Mesenteric fat pad (tissue), 1 donor: ENCODE data around the gene TMEM170A. TPM values are rescaled to one million over a fixed set of nuclear protein-coding genes. Genes with fewer than 3 reads are reported as not detected.
"Not testable (repeated sequence)": the region's sequence is repeated elsewhere in the genome, so short reads cannot be mapped to it uniquely, and the experiment has no call there.

Experiments
- DNase-seq: peaks from one replicate; pipeline ENCODE4 v3.0.0-alpha.2; 2020; ENCODE audit warnings: low spot score
- total RNA-seq: library from RNA; stranded (reverse); fragmentation: NEBNext Ultra II Directional; extraction: Animal tissue kit (Norgen Biotek cat#: 25700); gene quantifications from one replicate; pipeline ENCODE4 v1.2.1, GENCODE V29; 2021
- donor health status: DM: yes; HTN: yes; CAD: no.

The TMEM170A gene
- total RNA-seq, 1 donor from 2014 or later = 17.3 TPM

DNA sequence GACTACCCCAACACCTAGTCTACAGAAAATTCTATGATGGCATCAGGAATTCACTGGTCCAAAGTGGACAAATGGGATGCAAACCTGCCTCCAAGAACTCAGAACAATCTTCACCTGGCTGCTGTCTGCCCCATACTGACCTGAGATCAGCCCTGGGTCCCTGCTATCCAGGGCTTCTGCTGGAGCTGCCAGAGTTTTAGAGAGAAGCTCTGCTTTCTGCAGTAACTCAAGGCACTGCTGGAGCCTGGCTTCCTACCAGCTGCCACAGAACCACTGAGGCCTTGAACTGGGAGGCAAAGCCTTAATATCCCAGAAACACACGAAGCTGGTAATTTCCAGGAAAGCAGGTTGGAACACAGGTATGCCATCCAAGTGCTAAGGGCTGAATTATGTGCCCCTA lies 7.5 kb downstream of the TMEM170A start:
- DNase-seq = peak; percentile 20

DNA sequence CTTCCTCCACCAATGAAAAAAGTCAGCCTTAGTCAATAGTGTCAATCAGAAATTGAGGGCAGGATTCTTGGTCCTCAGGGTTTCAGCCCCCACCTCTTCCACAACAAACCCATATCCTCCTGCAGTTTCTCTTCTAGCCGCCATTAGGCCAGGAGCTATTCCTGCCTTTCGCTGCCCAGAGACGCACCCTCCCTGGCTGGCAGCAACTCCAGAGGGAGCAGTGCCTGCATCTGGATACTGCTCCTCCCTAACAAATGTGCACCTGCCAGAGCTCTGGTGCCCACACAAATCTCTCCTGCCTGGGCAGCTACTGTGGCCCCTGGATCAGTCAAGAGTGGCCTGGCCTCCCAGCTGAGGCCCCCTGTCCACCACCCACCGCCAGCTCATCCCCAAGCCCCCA lies 8.0 kb downstream of the TMEM170A start:
- not testable (repeated sequence) for DNase-seq

DNA sequence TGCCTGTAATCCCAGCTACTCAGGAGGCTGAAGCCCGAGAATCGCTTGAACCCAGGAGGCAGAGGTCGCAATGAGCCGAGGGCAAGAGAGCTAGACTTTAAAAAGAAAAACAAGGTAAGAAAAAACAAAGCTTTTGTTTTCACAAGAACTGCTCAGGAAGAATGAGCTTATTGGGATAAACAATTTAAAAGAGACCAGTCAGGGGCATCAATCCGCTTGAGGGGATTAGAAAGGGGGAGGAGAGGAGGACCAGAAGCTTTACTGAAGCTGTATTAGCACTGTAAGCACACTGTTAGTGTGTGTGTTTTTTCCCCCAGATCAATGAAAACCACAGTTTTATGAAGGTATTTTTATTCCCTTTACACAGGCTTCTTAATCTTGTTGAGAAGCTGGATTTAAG lies 8.8 kb downstream of the TMEM170A start:
- DNase-seq = no peak

DNA sequence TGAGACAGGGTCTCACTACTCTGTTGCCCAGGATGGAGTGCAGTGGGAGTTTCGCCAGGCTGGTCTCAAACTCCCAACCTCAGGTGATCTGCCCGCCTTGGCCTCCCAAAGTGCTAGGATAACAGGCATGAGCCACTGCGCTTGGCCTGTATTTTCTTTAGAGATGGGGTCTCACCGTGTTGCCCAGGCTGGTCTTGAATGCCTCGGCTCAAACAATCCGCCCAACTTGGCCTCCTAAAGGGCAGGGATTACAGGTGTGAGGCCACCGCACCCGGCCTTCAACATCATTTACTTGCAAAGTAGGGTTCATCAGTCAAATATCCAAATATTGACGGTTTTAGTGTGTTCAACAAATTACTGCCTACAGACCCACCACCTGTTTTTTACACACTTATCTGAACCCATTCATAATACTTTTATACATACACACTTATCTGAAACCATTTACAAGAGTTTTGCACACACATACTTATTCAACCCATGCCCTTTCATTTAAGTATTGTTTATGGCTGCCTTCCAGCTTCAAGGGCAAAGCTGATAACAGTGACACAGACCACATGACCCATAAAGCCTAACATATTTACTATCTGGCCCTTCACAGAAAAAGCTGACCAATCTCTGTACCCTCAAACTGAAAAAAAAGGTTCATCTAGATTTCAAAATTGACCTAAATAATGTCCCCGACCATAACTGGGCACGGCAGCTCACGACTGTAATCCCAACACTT lies 11.9 kb downstream of the TMEM170A start:
- DNase-seq = peak; percentile 8

DNA sequence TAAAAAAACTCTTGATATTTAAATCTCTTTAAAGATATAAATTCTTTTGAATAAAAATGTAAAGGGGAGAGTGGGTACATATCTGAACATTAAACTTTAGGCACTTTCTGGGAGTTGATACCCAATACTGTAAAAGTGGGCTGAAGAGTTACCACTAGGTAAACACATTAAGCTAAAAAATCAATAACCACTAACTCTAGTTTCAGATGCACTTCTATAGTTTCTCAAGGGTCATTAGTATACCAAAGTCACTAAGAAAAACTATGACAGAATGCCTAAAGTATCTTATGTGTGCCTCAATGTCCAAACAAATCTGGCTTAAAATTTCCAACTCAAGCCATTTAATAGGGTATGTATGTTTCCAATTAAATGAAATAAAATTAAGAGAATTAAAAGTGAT lies 18.1 kb downstream of the TMEM170A start:
- DNase-seq = no peak

DNA sequence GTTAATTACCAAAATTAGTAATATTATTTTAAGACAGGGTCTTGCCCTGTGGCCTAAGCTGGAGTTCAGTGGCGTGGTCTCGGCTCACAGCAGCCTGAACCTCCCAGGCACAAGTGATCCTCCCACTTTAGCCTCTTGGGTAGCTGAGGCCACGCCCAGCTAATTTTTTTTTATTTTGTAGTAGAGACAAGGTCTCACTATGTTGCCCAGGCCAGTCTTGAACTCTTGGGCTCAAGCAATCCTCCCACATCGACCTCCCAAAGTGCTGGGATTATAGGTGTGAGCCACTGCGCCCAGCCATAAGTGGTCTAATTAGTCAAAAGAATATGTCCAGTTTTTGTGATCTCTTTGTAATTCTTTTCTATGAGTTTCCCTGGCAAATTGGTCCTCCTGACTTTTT lies 19.2 kb downstream of the TMEM170A start:
- DNase-seq = peak; percentile 9

DNA sequence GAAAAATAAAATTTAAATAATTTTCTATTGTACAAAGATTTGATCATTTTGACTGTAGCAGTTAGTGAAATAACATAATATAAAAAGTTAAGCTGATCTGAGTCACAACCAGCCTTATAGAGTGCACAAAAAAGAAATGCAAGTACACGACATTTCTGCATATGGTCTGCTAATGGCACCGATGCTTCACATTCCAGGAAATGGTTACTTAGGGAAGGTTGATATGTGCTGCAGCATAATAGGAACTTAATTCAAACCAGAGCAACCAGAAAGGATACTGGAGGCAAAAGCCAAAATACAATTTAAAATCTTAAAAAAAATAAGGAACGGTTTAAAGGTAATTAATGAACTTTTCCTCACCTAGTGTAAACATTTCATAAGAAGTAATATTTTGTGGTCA lies 21.2 kb downstream of the TMEM170A start:
- DNase-seq = no peak

DNA sequence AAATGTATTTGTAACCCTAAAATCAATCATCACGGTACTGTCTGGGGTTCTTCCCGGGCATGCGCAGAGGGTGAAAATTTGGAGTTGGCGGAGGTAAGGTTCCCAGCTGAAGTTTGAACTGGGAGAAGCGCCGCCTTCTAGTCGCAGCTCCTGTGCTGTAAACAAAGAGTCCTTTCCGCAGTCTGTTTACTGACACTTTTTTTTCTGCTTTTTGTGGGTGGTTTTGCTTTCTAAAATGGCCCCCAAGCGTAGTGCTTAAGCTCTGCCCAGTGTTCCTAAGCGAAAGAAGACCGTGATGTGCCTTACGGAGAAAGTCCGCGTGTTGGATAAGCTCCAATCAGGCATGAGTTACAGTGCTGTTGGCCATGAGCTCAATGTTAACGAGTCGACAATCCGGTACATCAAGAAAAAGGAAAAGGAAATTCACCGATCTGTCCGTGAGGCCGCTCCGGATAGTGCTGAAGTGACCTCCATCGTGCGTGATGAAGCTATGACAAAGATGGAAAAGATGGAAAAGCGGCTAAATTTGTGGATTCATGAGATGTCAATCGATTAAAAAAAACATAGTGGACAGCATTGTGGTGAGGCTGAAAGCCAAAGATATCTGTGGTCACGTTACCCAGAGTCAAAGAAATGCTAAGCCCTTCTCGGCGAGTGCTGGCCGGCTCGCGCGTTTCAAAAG lies 30.6 kb downstream of the TMEM170A start:
- DNase-seq = no peak

DNA sequence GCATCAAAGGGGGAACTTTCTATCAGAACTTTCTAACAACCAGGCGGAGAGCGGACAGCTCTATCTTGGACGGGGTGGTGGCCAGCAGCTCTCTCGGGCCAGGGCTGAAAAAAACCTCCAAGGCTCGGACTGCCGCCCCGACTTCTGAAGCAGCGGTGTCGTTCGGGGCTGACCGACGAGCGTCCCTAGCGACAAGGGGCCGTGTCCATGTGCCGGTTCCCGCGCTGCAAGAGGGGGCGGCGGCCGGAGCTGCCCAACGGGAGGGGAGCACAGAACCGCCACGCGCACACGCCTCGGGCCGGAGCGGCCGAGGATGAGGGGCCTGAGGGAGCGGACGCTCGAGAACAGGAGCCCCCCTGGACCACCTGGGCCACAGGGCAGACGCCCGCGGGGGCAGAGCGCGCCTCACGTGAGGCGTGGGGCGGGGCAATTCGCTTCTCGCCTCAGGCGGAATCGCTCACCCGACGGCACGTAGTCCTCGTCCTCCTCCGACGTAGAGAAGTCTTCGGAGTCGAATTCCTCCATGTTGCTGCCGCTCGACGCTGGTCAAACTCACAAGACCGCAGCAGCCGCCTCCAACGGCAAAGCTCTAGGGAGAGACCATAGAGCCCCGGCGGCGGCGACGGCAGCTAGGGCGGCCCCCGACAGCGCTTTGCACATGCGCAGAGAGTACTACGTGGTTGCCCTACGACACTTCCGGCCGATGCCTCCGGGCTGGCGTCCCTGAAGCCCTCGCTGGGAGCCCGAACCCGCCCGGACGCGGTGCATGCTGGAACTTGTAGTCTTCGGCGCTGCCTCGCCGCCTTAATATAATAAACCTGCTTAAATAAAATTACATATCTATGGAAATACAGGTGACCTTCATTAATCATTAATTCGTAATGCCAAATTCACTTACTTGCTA lies 31.4 kb downstream of the TMEM170A start, which contains the start of gene CFDP1:
Gene CFDP1, minus strand, starts transcription at position 676 of the 904 bp plus-strand sequence. Its CDS starts 151 bp downstream, at position 525.
- DNase-seq = peak; percentile 99

DNA sequence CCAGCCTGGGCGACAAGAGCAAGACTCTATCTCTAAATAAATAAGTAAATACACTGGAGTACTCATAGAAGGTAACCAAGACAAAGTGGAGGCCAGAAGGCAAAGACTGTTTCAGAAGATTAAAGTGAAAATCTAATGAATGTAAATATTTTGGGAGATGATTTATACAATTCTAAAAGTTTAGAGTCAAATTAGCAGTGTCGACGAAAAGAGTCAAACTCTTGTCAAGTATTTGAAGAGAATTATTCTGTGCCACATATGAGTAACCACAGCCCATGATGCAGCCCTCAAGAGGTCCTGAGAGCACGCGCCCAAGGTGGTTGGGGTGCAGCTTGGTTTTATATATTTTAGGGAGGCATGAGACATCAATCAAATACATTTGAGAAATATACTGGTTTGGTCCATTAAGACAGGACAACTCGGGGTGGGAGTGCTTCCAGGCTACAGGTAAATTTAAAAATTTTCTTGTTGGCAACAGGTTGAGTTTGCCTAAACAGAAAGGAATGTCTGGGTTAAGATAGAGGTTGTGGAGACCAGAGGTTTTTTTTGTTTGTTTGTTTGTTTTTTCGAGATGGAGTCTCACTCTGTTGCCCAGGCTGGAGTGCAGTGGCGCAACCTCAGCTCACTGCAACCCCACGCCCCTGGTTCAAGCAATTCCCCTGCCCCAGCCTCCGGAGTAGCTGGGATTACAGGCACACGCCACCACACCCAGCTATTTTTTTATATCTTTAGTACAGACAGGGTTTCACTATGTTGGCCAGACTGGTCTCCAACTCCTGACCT lies 34.7 kb downstream of the TMEM170A start:
- DNase-seq = no peak

DNA sequence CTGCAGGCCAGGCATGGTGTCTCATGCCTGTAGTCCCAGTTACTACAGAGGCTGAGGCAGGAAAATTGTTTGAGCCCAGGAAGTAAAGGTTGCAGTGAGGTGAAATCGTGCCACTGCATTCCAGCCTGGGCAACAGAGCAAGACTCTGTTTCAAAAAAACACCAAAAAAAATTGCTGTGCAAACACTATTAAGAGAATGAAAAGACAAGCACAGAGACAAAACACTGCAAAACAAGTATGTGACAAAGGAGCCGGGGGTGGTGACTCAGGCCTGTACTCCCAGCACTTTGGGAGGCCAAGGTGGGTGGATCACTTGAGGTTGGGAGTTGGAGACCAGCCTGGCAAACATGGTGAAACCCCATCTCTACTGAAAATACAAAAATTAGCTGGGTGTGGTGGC lies 38.0 kb downstream of the TMEM170A start:
- not testable (repeated sequence) for DNase-seq

DNA sequence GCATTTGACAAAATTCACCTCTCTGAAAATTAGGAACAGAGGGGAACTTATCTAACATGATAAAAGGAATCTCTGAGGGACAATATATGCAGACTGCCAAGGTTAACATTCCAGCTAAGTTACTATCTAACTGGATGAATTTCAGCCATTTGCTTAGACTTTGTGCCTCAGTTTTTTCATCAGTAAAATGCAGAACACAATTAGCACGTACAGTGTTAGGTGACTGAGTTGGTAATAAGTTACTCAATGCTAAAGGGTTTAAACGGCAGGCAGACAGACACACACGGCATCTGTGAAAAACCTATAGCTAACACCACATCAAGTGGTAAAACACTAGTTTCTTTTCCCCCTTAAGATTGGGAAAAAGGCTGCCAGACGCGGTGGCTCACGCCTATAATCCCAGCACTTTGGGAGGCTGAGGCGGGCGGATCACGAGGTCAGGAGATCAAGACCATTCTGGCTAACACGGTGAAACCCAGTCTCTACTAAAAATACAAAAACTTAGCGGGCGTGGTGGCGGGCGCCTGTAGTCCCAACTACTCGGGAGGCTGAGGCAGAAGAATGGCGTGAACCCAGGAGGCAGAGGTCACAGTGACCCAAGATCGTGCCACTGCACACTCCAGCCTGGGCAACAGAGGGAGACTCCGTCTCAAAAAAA lies 40.3 kb downstream of the TMEM170A start:
- not testable (repeated sequence) for DNase-seq

DNA sequence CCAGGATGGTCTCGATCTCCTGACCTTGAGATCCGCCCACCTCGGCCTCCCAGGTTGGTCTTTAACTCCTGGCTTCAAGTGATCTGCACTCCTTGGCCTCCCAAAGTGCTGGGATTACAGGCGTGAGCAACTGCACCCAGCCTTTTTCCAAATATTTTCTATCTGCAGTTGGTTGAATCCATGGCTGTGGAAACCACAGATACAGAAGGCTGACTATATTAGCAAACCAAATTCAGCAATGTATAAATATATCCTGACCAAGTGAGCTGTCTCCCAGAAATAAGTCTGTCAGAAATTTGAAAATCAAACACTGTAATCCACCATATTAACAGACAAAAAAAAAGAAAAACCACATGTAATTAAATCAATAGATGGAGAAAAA lies 40.8 kb downstream of the TMEM170A start:
- DNase-seq = no peak

DNA sequence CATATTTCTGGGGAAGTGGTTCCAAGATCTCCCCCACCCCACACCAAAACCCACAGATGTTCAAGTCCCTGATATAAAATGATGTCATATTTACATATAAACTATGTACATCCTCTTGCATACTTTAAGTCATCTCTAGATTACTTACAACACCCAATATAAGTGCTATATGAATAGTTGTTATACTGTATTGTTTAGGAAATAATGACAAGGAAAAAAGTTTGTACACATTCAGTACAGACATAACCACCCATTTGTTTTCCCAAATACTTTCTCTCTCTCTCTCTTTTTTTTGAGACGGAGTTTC lies 42.7 kb downstream of the TMEM170A start:
- no peak for DNase-seq

DNA sequence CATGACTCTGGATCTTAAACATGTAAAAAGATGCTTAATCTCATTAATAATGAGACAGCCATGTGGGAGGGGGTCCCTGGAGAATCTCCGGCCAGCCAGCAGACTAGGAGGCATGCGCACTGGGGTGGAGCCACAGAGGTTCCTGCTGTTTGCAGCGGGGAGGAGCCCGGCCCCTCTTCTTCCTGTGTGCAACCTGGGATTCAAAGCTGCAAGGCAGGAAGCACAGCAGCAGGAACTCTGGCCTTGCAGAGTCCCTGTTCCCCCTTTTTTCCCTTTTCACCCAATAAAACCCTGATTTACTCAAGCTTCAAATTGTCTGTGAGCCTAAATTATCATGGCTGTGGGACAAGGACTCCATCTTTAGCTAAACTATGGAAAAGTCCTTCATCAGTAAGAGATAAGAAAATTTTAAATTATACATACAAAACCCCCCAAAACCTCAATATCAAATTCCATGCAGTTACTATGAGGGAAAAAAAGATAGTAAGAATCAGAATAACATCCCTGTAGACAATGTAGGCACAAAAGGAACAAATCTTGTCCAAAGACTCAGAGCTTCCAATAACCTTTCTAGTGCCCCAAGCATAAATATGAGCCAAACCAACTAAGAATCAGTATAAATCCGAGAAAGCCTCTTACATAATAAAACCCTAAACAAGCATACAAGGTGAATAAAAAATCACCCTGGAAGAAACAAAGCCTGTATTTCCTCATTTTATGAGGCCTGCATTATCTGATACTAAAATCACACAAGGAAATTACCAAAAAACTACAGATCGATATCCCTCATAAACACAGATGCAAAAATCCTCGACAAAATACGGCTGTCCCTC lies 43.3 kb downstream of the TMEM170A start:
- no peak for DNase-seq

DNA sequence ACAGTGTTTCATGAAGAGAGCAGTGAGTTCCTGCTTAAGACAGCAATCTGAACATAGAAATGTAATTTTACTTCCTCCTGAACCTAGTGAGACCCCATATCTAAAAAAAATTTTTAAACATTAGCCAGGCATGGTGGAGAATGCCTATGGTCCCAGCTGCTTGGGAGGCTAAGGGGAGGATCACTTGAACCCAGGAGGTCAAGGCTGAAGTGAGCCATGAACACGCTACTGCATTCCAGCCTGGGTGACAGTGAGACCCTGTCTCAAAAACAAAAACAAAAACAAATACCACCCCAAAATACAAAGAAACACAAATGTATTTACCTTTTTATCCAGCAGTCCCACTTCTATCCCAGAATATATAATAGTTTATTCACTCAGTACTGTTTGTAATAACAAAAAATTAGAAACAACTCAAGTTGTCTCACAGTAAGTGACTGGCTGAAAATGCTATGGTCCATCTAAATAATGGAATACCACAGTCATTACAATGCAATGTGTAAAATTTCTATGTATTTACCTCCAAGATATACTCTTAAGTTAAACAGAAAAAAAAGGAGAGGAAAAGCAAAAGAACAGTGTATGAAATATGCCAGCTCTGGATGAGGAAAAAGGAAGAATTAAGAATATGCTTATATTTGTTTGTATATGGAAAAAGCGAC lies 47.5 kb downstream of the TMEM170A start:
- DNase-seq = no peak

DNA sequence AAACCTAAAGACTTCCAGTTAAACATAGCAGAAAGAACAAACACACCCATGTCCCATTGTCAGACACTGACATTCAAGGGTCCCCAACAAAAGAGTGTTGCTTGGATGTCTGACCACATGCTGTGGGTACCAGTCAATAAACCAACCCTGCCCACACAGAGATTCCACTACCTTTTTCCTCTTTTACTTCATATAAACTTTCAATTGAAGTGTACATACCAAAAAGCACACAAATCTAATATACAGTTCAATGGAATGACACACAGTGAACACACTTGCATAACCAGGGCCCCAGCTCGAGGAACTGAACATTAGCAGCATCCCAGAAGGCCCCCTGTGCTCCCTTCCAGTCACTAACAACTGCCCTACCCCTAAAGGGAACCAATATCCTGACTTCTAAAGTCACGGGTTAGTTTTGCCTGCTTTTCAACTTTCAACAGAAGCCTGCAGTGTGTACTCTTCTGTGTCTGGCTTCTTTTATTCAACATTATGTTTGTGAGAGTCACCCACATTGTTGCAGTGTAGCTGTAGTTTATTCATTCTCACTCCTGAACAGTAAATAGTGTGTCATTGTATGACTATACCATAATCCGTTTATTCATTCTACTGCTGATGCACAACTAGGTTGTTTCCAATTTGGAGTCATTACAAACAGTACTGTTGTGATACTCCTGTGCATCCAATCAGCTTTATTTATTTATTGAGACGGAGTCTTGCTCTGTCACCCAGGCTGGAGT lies 49.2 kb downstream of the TMEM170A start:
- DNase-seq = no peak

DNA sequence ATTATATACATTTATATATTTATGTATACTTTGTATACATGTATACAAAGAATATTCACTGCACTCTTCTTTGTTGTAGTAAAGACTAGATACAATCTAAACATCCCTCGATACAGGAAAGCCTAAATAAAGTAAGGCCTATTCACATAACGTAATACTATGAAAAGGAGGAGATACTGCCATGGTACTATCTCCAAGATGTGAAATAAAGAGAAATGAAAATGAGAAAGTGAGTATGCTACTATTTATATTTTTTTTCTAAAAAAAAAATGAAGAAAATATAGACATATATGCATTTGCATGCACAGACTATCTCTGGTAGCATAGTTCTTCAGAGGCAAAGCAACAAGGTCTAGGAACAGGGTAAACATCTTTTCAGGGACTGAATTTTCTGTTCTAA lies 50.5 kb downstream of the TMEM170A start:
- DNase-seq = no peak

DNA sequence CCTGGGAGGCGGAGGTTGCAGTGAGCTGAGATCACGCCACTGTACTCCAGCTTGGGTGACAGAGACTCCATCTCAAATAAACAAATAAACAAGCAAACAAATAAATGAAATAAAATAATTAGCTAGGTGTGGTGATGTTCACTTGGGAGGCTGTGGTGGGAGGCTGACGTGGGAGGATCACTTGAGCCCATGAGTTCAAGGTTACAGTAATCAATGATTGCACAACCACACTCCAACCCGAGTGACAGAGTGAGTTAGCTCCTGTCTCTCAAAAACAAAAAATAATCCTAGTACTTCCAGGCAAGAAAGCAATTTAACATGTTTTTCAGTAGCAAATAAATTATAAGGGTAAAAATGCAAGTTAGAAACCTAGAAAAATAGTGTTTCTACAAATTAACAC lies 57.5 kb downstream of the TMEM170A start:
- no peak for DNase-seq
